A549 treated with dexamethasone at 1 μM for 4 hours (cell line): ENCODE measurements around the gene CD93. TPM values are rescaled to one million over a fixed set of nuclear protein-coding genes. Genes with fewer than 3 reads are reported as not detected.

ENCODE experiments used
- total RNA-seq: library from RNA; stranded (reverse); fragments of 200-300 nt; extraction: Qiagen RNA extraction; gene quantifications from 5 replicates; pipeline ENCODE4 v1.2.3, GENCODE V29; 2022

CD93 gene, protein sequence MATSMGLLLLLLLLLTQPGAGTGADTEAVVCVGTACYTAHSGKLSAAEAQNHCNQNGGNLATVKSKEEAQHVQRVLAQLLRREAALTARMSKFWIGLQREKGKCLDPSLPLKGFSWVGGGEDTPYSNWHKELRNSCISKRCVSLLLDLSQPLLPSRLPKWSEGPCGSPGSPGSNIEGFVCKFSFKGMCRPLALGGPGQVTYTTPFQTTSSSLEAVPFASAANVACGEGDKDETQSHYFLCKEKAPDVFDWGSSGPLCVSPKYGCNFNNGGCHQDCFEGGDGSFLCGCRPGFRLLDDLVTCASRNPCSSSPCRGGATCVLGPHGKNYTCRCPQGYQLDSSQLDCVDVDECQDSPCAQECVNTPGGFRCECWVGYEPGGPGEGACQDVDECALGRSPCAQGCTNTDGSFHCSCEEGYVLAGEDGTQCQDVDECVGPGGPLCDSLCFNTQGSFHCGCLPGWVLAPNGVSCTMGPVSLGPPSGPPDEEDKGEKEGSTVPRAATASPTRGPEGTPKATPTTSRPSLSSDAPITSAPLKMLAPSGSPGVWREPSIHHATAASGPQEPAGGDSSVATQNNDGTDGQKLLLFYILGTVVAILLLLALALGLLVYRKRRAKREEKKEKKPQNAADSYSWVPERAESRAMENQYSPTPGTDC
- 0.02 TPM in 1 of 5 replicates, not detected in the others for total RNA-seq

DNA sequence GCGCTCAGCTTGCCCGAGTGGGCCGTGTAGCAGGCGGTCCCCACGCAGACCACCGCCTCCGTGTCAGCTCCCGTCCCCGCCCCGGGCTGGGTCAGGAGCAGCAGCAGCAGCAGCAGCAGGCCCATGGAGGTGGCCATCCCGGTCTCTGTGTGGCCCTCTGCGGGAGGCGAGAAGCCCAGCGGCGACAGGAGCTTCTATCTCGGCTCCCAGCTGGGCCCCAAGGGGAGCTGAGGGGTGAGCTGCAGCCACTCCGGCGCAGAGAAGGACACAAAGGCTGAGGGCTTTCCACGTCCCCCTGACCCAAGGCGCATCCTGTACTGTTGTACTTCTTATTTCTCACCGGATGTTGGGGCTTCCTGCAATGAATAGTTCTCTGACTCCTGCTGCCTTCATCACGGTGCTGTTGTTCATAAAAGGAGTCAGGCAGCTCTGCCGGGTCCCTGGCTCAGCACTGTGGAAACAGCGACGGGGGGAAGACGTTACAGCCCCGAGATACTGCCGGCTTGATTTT lies at the start of gene CD93:
CD93 (minus strand) TSS at position 269 of the 511 bp plus-strand sequence; CDS start at position 137, 132 bp downstream.

DNA sequence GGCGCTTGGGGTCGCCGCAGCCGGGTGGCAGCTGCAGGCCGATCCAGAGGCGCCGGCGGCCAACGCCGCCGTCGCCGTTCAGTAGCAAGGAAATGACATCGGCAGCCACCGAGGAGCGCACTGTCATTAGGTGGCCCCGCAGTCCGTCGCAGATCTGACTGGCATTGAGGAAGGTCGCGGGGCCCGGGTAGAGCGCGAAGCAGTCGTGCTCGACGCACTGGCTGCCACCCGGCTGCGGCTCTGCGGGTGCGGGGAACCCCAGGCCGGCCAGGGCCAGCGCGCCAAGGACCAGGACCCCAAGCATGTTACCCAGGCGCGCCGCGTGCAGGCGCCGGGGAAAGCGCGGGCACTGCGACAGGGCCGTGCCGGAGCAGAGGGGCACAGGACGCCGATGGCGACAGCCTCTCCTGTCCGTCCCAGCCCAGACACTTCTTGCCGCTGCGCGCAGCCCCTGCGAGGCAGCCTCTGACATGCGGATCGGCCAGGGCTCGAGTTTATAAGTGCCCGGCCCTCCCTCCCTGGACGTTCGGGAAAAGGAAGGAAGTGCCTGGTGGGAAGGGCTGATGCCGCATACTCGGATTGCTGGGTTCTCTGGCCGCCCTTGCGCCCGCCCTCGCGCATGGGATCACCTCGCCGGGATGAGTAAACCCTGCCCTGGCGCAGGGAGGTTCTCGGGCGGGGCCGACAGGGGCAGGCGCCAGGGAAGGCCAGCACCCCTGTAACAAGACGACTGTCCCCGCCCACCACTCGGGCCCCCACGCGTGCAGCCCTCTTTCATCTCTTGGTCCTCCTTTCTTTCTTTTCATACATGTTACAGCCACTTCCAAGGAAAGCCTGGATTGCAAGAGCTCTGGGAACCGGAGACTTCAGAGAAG lies 36.7 kb downstream of the CD93 start, which contains the start of gene THBD:
THBD (minus strand) TSS at position 472 of the 875 bp plus-strand sequence; CDS start at position 304, 168 bp downstream.

DNA sequence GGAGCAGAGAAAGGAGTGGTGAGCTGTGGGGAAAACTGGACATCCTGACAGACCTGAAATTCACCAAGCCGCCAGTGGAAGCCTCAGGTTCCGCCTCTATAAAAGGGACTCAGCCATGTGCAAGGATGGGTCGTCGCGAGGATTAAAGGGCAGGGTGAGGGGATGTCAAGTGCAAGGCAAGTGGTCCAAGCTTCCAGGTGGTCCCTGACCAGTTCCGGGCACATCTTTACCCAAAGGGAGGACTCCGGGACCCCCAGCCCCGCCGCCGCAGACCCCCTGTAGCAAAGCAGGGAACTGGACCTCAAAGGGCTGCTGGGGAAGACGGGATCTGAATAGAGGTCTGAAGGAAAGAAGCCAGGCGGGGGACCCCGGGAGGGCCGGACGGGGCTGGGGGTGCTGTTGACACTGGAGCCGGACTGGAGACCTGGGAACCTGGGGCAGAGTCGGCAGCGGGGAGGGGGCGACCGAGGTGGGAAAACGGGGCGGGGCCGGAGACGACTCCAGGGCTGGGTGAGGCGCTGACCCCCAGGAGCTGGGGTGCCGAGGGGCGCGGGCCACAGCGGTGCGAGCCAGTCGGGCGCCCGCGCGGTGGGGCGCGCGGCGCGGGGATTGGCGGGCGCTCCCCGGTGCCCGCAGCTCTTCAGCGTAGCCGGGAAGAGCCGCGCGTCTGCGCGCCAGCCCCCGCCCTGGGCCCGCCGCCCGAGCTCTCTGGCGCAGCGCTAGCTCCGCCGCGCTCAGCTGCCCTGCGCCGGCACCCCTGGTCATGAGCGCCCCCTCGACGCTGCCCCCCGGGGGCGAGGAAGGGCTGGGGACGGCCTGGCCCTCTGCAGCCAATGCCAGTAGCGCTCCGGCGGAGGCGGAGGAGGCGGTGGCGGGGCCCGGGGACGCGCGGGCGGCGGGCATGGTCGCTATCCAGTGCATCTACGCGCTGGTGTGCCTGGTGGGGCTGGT lies 51.1 kb downstream of the CD93 start, which contains the start of gene SSTR4:
SSTR4 (plus strand) TSS at position 592 of the 951 bp plus-strand sequence; CDS start at position 764, 172 bp downstream.

Other genes with a start within 250 kb of the CD93 start
- gene SSTR4, start 51.0 kb downstream of the CD93 start, total RNA-seq = 0.43 to 1.1 TPM (median 0.64 TPM) in 5 replicates
- gene THBD, start 36.7 kb downstream of the CD93 start, total RNA-seq = 110 to 160 TPM (median 137 TPM) in 5 replicates